HG03280 (cell line): ENCODE data around the gene LITAFD.
"Not testable (repeated sequence)": the region's sequence is repeated elsewhere in the genome, so short reads cannot be mapped to it uniquely, and the experiment has no call there.

ENCODE experiments used
- ATAC-seq: cut with Tn5 transposase; IDR thresholded peaks from one replicate; pipeline ENCODE4 v1.9.1; 2021; ENCODE audit warnings: mild to moderate bottlenecking, moderate library complexity; ENCODE audit not compliant: unreplicated experiment

The LITAFD gene

GRCh38 chr16:8882041-8882617 is at the start of gene LITAFD:
TSS of gene LITAFD (plus strand) at chr16:8882351. CDS start at chr16:8884356, 2,005 bp downstream.
- no peak for ATAC-seq

- ATAC-seq: no peak
These were observed 49.4 kb upstream of the LITAFD start for GRCh38 chr16:8832717-8833105.

- not testable (repeated sequence) for ATAC-seq
These were observed 45.4 kb upstream of the LITAFD start for GRCh38 chr16:8836797-8837196.

GRCh38 chr16:8837594-8837993 is 44.6 kb upstream of the LITAFD start:
- not testable (repeated sequence) for ATAC-seq

GRCh38 chr16:8842016-8842415 is 40.1 kb upstream of the LITAFD start:
- ATAC-seq: not testable (repeated sequence)

- not testable (repeated sequence) for ATAC-seq
These were observed 38.9 kb upstream of the LITAFD start for GRCh38 chr16:8843296-8843695.

- no peak for ATAC-seq
These were observed 36.4 kb upstream of the LITAFD start for GRCh38 chr16:8845699-8846298.

GRCh38 chr16:8846401-8846932 is 35.7 kb upstream of the LITAFD start:
- ATAC-seq: no peak

- ATAC-seq: no peak
These were observed 35.0 kb upstream of the LITAFD start for GRCh38 chr16:8847145-8847544.

GRCh38 chr16:8847623-8848022 is 34.5 kb upstream of the LITAFD start:
- ATAC-seq: no peak

GRCh38 chr16:8848231-8848938 is 33.8 kb upstream of the LITAFD start:
- no peak for ATAC-seq

GRCh38 chr16:8848939-8849391 is 33.2 kb upstream of the LITAFD start:
- ATAC-seq: no peak

GRCh38 chr16:8849411-8850011 is 32.6 kb upstream of the LITAFD start:
- no peak for ATAC-seq

GRCh38 chr16:8850279-8850885 is 31.8 kb upstream of the LITAFD start:
- no peak for ATAC-seq

- no peak for ATAC-seq
These were observed 30.3 kb upstream of the LITAFD start for GRCh38 chr16:8851761-8852403.

- no peak for ATAC-seq
These were observed 29.6 kb upstream of the LITAFD start for GRCh38 chr16:8852534-8852933.

GRCh38 chr16:8853150-8853549 is 29.0 kb upstream of the LITAFD start:
- ATAC-seq: no peak

GRCh38 chr16:8853611-8854010 is 28.5 kb upstream of the LITAFD start:
- ATAC-seq: no peak

- ATAC-seq: no peak
These were observed 27.7 kb upstream of the LITAFD start for GRCh38 chr16:8854298-8854948.
